Measurements from ENCODE around the gene SELE.

Gene SELE

DNA sequence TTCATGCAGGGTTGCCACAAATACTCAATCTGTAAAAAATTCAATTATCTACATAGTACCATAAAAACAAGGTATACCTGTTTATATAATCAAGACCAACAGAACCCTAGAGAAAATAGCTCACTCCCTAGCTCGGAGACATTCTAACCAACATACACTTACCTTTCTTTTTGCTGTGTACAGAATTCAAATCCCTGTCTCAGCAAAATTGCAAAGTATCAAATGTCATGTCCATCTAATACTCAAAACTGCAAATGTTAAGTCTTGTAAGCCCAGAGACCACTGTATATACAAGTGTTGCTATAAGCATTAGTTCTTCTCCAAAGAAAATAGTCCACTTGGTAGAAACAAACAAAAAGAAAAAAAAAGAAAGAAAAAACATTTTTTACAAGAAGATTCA lies 16.2 kb upstream of the SELE start:
- Histone ChIP-seq H3K27ac (ENCODE audit: low read length) (no peak overlapping the region), H3K9ac (ENCODE audit: low read length) (no peak overlapping the region), H3K36me3 (ENCODE audit: control insufficient read depth, low read depth, low read length) (no peaks in the 10 kb centered on the region), H3K9me3 (ENCODE audit: control insufficient read depth, low read depth, low read length) (no peaks in the 10 kb centered on the region), H3K4me1 (ENCODE audit: control insufficient read depth, low read depth, low read length) (peaks cover 10% of the 10 kb centered on the region), H3K27me3 (ENCODE audit: control insufficient read depth, insufficient read depth, low read length) (no peaks in the 10 kb centered on the region), H3K4me3 (ENCODE audit: low read length) (no peak overlapping the region)

DNA sequence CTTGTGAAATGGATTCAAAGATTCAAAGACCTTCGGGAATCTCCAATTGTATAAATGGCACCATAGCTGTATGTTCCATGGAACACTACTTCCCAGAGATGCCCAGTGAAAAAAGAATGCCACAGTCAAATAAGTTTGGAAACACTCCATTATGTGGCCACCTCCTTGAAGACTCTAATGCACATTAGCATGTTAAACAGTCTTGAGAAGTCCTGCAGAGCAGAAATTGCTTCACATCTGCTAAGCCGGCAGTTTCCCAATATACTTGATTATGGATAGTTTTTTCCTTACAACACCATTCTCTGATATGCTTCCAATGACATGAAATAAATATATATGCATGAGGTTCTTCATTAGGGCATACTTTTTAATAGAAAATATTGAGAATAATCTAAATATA lies 12.7 kb upstream of the SELE start:
- Histone ChIP-seq H3K9ac (ENCODE audit: low read length) (no peak overlapping the region), H3K27ac (ENCODE audit: low read length) (no peak overlapping the region), H3K27me3 (ENCODE audit: control insufficient read depth, insufficient read depth, low read length) (no peaks in the 10 kb centered on the region), H3K4me3 (ENCODE audit: low read length) (no peak overlapping the region), H3K9me3 (ENCODE audit: control insufficient read depth, low read depth, low read length) (no peaks in the 10 kb centered on the region), H3K4me1 (ENCODE audit: control insufficient read depth, low read depth, low read length) (peaks cover 10% of the 10 kb centered on the region), H3K36me3 (ENCODE audit: control insufficient read depth, low read depth, low read length) (no peaks in the 10 kb centered on the region)

DNA sequence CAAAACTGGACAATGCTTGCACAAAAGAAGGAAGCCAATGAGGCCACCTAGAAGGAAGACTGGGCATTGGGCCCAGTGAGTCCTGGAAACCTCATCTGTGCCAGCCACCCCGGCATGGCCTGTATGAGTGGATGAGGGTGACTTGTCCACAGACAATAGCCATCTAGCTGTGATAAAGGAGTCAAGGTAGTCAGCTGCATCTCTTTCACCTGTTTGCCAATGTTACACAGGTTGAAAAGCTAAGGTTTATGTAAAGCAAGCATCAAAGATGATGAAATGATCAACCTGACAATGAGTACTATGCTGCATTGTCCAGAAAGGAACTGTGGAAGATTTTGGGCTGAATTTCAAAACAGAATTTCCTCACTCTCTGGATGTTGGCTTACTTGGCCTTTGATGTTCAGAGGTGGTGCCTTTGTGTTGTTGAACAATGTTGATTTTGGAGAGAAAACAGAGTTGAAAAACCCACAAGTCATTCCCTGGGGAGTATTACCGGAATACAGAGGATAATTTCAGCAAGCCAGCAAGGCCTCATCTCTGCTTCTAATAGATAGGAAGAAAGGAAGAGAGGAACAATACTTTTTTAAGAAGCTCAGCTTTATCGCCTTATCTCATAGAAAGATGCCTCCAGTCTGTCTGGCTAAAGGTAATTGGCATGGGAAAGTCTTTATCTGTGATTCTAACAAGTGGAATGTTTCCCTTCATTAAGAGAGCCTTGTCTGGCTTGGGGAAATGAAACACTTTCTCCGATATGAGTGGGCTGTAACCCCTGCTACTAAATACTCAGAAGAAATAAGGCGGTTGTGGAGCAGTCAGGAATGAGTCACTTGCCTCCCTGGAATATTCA lies 11.4 kb upstream of the SELE start:
- no peak overlapping the region for H3K27ac ChIP-seq (ENCODE audit: low read length)
- H3K4me1 ChIP-seq (ENCODE audit: control insufficient read depth, low read depth, low read length), result peaks cover 10% of the 10 kb centered on the region
- H3K9ac ChIP-seq (ENCODE audit: low read length), result no peak overlapping the region
- H3K27me3 ChIP-seq (ENCODE audit: control insufficient read depth, insufficient read depth, low read length), result no peaks in the 10 kb centered on the region
- H3K4me3 ChIP-seq (ENCODE audit: low read length), result no peak overlapping the region
- no peaks in the 10 kb centered on the region for H3K36me3 ChIP-seq (ENCODE audit: control insufficient read depth, low read depth, low read length)
- H3K9me3 ChIP-seq (ENCODE audit: control insufficient read depth, low read depth, low read length), result no peaks in the 10 kb centered on the region

DNA sequence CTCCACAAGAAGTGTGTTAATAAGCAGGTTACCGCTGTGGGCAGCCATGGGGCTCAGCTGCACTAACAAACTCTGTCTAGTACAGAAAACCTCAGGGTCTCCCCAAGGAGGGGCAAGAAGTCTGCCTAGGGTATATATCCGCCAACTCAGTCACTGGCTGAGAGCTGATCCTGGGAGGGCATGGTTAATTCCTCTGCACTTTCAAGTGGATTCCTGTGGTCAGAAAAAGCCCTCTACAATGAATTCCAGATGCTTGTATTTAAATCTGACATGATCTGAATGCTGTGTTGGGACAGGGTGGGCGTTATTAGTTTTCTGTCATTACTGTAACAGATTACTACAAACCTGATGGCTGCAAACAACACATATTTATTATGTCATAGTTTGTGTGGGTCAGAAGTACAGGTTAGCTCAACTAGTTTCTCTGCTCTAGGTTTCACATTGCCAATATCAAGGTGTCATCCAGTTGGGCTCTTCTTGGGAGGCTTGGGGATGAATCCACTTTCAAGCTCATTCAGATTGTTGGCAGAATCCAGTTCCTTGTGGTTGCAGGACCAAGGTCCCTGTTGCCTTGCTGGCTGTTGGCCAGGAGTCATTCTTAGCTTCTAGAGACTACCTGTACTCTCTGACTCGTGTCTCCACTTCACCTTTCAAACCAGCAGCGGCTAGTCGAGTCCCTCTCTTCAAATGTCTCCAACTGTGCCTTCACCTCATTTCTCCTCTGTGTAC lies 8.0 kb upstream of the SELE start:
- peaks cover 13% of the 10 kb centered on the region for H3K4me1 ChIP-seq (ENCODE audit: control insufficient read depth, low read depth, low read length)
- H3K27me3 ChIP-seq (ENCODE audit: control insufficient read depth, insufficient read depth, low read length), result no peaks in the 10 kb centered on the region
- H3K27ac ChIP-seq (ENCODE audit: low read length), result no peak overlapping the region
- H3K9ac ChIP-seq (ENCODE audit: low read length), result no peak overlapping the region
- H3K36me3 ChIP-seq (ENCODE audit: control insufficient read depth, low read depth, low read length), result no peaks in the 10 kb centered on the region
- H3K4me3 ChIP-seq (ENCODE audit: low read length), result no peak overlapping the region
- H3K9me3 ChIP-seq (ENCODE audit: control insufficient read depth, low read depth, low read length), result no peaks in the 10 kb centered on the region

DNA sequence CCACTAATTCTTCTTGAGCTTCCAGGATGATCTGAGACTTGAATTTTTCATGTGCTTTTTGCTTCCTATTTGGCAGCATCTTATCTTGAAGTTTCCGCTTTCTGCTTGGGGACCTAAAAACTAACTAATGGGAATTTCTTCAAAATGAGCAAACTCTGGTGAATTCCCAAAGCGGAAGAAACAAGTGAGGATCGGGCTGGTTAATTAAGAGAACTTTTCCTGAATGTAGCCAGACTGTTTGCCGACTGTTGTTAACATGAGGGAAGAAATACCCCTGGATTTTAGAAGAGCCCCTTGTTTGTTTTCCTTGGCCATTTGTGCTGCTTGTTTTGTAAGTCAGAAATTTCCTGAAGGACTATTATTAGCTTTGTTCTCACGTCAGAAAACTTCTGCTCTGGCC lies 6.1 kb upstream of the SELE start:
- no peak overlapping the region for H3K27ac ChIP-seq (ENCODE audit: low read length)
- peaks cover 3% of the 10 kb centered on the region for H3K4me1 ChIP-seq (ENCODE audit: control insufficient read depth, low read depth, low read length)
- no peak overlapping the region for H3K9ac ChIP-seq (ENCODE audit: low read length)
- no peaks in the 10 kb centered on the region for H3K27me3 ChIP-seq (ENCODE audit: control insufficient read depth, insufficient read depth, low read length)
- no peaks in the 10 kb centered on the region for H3K36me3 ChIP-seq (ENCODE audit: control insufficient read depth, low read depth, low read length)
- H3K9me3 ChIP-seq (ENCODE audit: control insufficient read depth, low read depth, low read length), result no peaks in the 10 kb centered on the region
- H3K4me3 ChIP-seq (ENCODE audit: low read length), result no peak overlapping the region

DNA sequence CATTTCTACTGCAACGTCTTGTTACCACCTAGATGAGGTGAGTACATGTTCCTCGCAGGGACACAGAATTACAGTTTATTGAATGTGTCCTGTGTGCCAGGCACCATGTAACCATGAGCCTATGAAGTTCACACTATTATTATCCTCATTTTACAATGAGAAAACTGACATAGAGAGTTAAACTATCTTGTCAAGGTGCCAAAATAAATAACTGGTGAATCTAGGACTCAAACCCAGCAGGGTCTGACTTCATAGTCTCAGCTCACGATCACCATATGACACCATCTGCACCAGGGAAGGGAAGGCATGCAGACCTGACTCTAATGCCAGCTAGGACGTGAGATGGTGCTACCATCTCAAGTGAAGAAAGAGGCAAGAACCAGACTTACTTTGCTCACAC lies 2.4 kb downstream of the SELE start:
- Histone ChIP-seq H3K4me3 (ENCODE audit: low read length) (no peak overlapping the region), H3K27me3 (ENCODE audit: control insufficient read depth, insufficient read depth, low read length) (no peaks in the 10 kb centered on the region), H3K36me3 (ENCODE audit: control insufficient read depth, low read depth, low read length) (no peaks in the 10 kb centered on the region), H3K9me3 (ENCODE audit: control insufficient read depth, low read depth, low read length) (no peaks in the 10 kb centered on the region), H3K27ac (ENCODE audit: low read length) (no peak overlapping the region), H3K9ac (ENCODE audit: low read length) (no peak overlapping the region), H3K4me1 (ENCODE audit: control insufficient read depth, low read depth, low read length) (no peaks in the 10 kb centered on the region)

DNA sequence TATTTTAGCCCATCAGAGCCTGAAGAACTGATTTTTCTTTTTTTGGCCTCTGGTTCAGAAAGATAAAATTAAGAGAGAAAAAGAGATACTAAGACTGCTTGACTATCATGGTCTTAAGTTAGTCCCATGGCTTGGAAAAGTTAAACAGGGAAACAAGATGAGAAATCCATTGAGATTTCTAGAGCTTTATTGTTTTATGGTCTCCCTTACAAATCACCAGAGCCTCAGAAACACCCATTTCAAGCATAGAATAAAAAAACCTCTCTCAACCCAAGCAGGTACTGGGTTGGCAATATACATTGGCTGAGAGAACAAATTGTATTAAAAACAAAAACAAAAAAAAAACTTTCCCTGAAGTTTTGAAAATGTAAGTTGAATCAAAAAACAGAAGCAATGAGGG lies 3.9 kb downstream of the SELE start:
- Histone ChIP-seq H3K36me3 (ENCODE audit: control insufficient read depth, low read depth, low read length) (no peaks in the 10 kb centered on the region), H3K27ac (ENCODE audit: low read length) (no peak overlapping the region), H3K4me3 (ENCODE audit: low read length) (no peak overlapping the region), H3K27me3 (ENCODE audit: control insufficient read depth, insufficient read depth, low read length) (no peaks in the 10 kb centered on the region), H3K9ac (ENCODE audit: low read length) (no peak overlapping the region), H3K9me3 (ENCODE audit: control insufficient read depth, low read depth, low read length) (no peaks in the 10 kb centered on the region), H3K4me1 (ENCODE audit: control insufficient read depth, low read depth, low read length) (no peaks in the 10 kb centered on the region)

DNA sequence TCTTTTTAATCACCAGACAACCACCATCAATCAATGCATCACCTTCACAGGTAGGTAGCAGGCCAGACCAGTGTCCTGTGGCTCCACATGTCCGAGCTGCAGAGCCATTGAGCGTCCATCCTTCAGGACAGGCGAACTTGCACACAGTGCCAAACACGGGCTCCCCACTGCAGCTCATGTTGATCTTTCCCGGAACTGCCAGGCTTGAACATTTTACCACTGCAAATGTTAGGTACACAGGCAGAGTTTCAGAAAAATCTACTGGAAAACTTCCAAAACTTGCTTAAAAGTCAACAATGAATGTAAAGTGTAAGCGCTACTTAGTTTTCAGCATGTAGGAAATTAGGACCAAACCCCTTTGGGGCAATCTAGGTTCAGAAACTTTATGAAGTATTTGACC lies 6.6 kb downstream of the SELE start:
- Histone ChIP-seq H3K4me3 (ENCODE audit: low read length) (no peak overlapping the region), H3K4me1 (ENCODE audit: control insufficient read depth, low read depth, low read length) (no peaks in the 10 kb centered on the region), H3K27me3 (ENCODE audit: control insufficient read depth, insufficient read depth, low read length) (no peaks in the 10 kb centered on the region), H3K36me3 (ENCODE audit: control insufficient read depth, low read depth, low read length) (no peaks in the 10 kb centered on the region), H3K9ac (ENCODE audit: low read length) (no peak overlapping the region), H3K9me3 (ENCODE audit: control insufficient read depth, low read depth, low read length) (no peaks in the 10 kb centered on the region), H3K27ac (ENCODE audit: low read length) (no peak overlapping the region)

DNA sequence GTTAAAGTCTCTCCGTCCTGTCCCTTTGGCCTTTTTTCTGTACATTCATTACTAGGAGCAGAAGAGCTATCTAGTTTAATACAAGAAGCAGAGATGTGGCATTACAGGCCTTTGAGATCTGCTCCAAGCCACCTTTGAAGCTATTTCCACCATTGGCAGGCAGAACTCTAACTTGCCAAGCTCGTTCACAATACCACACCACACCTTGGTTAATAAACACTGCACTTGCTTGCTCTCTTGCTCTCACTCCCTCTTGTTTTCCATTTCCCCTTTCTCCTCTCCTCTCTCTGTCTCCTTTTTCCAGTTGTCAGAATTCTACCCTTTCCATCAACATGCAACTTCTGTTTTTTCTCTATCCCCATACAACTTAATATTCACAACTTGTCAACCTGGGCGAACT lies 7.0 kb downstream of the SELE start:
- no peak overlapping the region for H3K27ac ChIP-seq (ENCODE audit: low read length)
- no peaks in the 10 kb centered on the region for H3K27me3 ChIP-seq (ENCODE audit: control insufficient read depth, insufficient read depth, low read length)
- H3K36me3 ChIP-seq (ENCODE audit: control insufficient read depth, low read depth, low read length), result no peaks in the 10 kb centered on the region
- no peaks in the 10 kb centered on the region for H3K4me1 ChIP-seq (ENCODE audit: control insufficient read depth, low read depth, low read length)
- no peak overlapping the region for H3K4me3 ChIP-seq (ENCODE audit: low read length)
- no peaks in the 10 kb centered on the region for H3K9me3 ChIP-seq (ENCODE audit: control insufficient read depth, low read depth, low read length)
- H3K9ac ChIP-seq (ENCODE audit: low read length), result no peak overlapping the region

DNA sequence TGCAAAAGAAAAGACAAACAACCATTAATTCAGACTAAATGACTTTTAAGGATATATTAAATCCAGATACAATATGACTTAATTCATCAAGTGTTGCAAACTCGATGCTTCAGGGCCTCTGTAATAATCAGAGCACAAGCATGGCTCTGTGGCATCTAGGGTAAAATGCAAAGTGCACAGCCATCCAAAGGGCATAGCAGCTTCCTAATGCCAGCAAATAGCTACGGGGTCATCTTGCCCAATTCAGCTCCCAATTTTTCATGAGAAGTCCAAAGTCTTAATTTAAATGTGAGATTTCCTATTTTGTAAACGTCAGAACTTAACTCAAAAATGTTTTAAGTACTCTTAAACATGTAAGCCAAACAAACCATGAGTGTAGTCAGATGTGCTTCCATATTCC lies 7.9 kb downstream of the SELE start:
- no peaks in the 10 kb centered on the region for H3K9me3 ChIP-seq (ENCODE audit: control insufficient read depth, low read depth, low read length)
- no peaks in the 10 kb centered on the region for H3K36me3 ChIP-seq (ENCODE audit: control insufficient read depth, low read depth, low read length)
- no peak overlapping the region for H3K4me3 ChIP-seq (ENCODE audit: low read length)
- no peak overlapping the region for H3K27ac ChIP-seq (ENCODE audit: low read length)
- no peaks in the 10 kb centered on the region for H3K4me1 ChIP-seq (ENCODE audit: control insufficient read depth, low read depth, low read length)
- H3K9ac ChIP-seq (ENCODE audit: low read length), result no peak overlapping the region
- H3K27me3 ChIP-seq (ENCODE audit: control insufficient read depth, insufficient read depth, low read length), result no peaks in the 10 kb centered on the region

DNA sequence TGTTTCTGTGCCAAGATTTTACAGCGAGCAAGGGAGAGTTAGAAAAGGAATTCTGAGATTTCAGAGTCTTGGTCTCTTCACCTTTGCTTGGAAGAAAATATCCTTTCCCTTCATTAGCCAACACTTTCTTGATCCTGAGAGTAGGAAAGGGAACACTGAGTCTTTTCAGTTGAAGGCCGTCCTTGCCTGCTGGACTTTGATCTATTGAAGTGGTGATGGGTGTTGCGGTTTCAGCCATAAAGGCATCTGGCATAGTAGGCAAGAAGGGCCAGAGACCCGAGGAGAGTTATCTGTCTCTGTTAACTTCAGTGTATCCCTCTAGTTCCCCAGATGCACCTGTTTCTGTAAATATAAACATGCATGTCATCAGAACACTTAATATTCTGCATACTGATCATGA lies 9.7 kb downstream of the SELE start:
- no peak overlapping the region for H3K27ac ChIP-seq (ENCODE audit: low read length)
- no peaks in the 10 kb centered on the region for H3K36me3 ChIP-seq (ENCODE audit: control insufficient read depth, low read depth, low read length)
- H3K4me1 ChIP-seq (ENCODE audit: control insufficient read depth, low read depth, low read length), result no peaks in the 10 kb centered on the region
- no peak overlapping the region for H3K9ac ChIP-seq (ENCODE audit: low read length)
- no peak overlapping the region for H3K4me3 ChIP-seq (ENCODE audit: low read length)
- H3K9me3 ChIP-seq (ENCODE audit: control insufficient read depth, low read depth, low read length), result no peaks in the 10 kb centered on the region
- H3K27me3 ChIP-seq (ENCODE audit: control insufficient read depth, insufficient read depth, low read length), result no peaks in the 10 kb centered on the region

DNA sequence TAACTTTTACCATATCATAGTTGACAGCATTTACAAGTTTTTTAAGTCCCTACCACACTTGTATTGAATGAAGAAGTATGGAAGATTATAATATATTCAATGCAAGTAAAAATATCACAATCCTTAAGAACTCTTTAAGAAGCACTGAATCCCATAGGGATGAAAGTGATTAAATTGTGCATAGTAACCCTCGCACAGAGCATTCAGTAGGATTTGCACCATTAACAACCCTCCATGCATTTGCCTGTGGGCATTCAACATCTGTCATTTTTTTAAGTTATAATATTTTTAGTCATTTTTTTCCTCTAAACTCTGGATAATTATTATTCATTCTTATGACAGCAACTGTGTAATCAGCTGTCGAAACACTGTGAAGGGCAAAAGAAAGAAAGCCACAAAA lies 10.1 kb downstream of the SELE start:
- H3K9ac ChIP-seq (ENCODE audit: low read length), result no peak overlapping the region
- H3K36me3 ChIP-seq (ENCODE audit: control insufficient read depth, low read depth, low read length), result no peaks in the 10 kb centered on the region
- H3K4me1 ChIP-seq (ENCODE audit: control insufficient read depth, low read depth, low read length), result no peaks in the 10 kb centered on the region
- H3K27me3 ChIP-seq (ENCODE audit: control insufficient read depth, insufficient read depth, low read length), result no peaks in the 10 kb centered on the region
- no peak overlapping the region for H3K4me3 ChIP-seq (ENCODE audit: low read length)
- H3K27ac ChIP-seq (ENCODE audit: low read length), result no peak overlapping the region
- no peaks in the 10 kb centered on the region for H3K9me3 ChIP-seq (ENCODE audit: control insufficient read depth, low read depth, low read length)
